Body of pancreas (tissue), 4 donors: ENCODE data around the gene AKR1C2.

Experiments used
- POLR2A ChIP-seq, 3 donors: fragments of 450-650 bp; IDR thresholded peaks; one replicate each; pipeline ENCODE4 v1.6.1; 2016; ENCODE audit warnings: antibody characterized with exemption in 3 of 3, mild to moderate bottlenecking in 2 of 3
- TF ChIP-seq, protein P1 (sequence below), 7 experiments: fragments of 450-650 bp in 4 of 7; fragments of 200-600 bp in 3 of 7; sonication (generic) in 3 of 7; IDR thresholded peaks; one replicate each; pipeline ENCODE4 v1.5.1; 2016 to 2019; ENCODE audit warnings: antibody characterized with exemption in 7 of 7

DNA sequence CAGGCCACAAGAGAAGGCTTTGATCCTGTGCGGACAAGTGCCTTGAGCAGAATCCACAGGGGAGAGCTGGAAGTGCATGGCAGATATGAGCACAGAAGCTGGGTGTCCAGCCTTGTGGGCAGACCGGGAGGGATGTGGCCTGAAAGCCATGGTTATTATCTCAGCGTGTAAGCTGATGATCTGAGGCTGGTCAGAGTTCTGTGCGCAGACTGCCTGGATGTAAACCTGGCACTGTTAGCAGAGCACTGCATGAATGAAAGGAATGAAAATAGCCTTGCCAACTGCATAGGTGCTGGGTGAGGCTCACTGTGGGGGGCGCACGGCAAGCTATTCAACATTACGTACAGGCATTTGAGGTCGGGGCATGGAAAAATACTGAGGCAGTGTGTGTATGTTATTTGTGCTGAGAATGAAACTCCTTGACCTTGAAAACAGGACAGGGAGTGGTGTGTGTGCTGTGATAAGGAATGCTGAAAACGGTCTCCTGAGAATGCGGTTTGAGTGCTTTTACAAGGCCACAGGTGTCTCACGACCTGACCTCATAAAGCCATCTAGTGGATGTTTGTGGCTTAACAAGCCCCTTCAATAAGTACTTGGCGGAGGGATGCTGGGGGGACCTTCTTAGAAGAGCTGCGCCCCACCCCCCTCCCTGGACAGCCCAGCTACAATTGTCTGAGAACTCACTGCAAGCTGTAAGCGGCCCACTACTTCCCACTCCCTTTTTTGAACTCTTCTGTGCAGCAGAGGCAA, 21.8 kb downstream of the AKR1C2 start:
- TF ChIP-seq, protein P1, sequence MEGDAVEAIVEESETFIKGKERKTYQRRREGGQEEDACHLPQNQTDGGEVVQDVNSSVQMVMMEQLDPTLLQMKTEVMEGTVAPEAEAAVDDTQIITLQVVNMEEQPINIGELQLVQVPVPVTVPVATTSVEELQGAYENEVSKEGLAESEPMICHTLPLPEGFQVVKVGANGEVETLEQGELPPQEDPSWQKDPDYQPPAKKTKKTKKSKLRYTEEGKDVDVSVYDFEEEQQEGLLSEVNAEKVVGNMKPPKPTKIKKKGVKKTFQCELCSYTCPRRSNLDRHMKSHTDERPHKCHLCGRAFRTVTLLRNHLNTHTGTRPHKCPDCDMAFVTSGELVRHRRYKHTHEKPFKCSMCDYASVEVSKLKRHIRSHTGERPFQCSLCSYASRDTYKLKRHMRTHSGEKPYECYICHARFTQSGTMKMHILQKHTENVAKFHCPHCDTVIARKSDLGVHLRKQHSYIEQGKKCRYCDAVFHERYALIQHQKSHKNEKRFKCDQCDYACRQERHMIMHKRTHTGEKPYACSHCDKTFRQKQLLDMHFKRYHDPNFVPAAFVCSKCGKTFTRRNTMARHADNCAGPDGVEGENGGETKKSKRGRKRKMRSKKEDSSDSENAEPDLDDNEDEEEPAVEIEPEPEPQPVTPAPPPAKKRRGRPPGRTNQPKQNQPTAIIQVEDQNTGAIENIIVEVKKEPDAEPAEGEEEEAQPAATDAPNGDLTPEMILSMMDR (IDR thresholded peaks at IDR 0.05) = peak; percentile 20 to 85 (median 75)
- no peak for TF ChIP-seq POLR2A (IDR thresholded peaks at IDR 0.05)
